ENCODE results near the gene LMO1.

GRCh38 chr11:8224711-8225110 lies 39.0 kb downstream of the LMO1 start:
- no peak for TF ChIP-seq CTCF (conservative IDR thresholded peaks at IDR 0.05; ENCODE audit: low read length)
- no peak for TF ChIP-seq EZH2phosphoT487 (IDR thresholded peaks at IDR 0.05; ENCODE audit: borderline replicate concordance)

Data from Loucy (cell line).